ENCODE data around the gene AOAH.

AOAH gene

DNA sequence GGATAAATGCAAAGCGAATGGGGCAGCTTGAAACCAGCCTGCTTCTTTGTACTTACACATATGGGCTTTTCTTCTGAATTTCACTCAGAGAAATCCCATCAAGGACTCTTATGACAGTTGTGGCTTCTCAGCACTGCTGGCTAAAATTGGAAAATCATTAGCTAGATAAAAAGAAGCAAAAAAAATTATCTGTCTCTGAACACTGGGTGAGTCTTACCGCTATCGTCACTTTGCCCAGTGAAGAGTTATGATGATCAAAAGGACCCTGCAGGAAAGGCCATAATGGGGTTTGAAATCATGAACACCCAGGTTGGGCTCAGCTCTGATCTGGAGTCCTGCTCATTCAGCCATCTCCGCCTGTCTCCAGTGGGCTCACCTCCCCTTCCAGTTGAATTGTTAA is 34.3 kb downstream of the AOAH start:
- TF ChIP-seq, protein P1, sequence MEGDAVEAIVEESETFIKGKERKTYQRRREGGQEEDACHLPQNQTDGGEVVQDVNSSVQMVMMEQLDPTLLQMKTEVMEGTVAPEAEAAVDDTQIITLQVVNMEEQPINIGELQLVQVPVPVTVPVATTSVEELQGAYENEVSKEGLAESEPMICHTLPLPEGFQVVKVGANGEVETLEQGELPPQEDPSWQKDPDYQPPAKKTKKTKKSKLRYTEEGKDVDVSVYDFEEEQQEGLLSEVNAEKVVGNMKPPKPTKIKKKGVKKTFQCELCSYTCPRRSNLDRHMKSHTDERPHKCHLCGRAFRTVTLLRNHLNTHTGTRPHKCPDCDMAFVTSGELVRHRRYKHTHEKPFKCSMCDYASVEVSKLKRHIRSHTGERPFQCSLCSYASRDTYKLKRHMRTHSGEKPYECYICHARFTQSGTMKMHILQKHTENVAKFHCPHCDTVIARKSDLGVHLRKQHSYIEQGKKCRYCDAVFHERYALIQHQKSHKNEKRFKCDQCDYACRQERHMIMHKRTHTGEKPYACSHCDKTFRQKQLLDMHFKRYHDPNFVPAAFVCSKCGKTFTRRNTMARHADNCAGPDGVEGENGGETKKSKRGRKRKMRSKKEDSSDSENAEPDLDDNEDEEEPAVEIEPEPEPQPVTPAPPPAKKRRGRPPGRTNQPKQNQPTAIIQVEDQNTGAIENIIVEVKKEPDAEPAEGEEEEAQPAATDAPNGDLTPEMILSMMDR (IDR thresholded peaks at IDR 0.05; ENCODE audit: borderline replicate concordance, control extremely low read depth, extremely low read depth, insufficient read depth, missing control alignments), result no peak
- in situ Hi-C loops (cut with MboI; ENCODE audit: low sequenced_read_pairs, unreplicated experiment), result no loop called here
- no peak for DNase-seq (ENCODE audit: low spot score)

DNA sequence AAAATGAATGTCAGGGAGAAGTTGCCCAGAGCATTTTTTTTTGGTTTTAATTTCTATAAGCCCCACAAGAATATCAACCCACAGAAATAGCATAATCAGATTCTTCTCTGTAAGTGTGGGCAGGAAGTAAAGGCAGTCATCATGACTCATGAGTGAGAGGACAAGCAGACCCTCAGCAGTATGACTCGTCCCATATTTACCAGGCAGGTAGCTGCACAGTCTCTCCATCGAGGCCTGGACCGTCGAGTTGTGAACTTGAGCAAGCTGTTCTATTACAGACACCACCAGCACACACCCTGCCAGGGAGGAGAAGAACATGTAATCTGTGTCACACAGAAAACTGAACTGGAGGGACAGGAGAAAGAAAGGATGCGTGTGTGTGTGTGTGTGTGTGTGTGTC is 37.8 kb downstream of the AOAH start:
- DNase-seq (ENCODE audit: low spot score), result no peak
- in situ Hi-C loops (cut with MboI; ENCODE audit: low sequenced_read_pairs, unreplicated experiment), result no loop called here
- TF ChIP-seq, protein P1 (IDR thresholded peaks at IDR 0.05; ENCODE audit: borderline replicate concordance, control extremely low read depth, extremely low read depth, insufficient read depth, missing control alignments), result no peak

DNA sequence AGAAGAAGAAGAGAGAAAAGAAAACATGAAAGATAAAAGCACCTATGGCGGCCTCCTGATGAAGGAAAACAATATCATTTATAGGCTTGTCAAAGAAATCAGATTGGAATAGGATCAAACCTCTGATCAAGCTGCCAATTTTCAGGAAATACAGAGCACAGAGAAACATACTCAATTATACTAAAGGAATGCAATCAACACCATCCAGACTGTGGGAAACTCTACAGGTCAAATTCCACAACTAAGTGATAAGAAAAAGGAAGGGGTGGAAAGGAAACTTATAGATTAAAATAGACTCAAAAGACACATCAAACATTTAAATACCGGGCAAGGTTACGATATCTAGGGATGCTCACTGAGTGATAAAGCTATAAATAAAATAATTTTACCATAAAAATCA is 39.3 kb downstream of the AOAH start:
- TF ChIP-seq, protein P1 (IDR thresholded peaks at IDR 0.05; ENCODE audit: borderline replicate concordance, control extremely low read depth, extremely low read depth, insufficient read depth, missing control alignments), result no peak
- no peak for DNase-seq (ENCODE audit: low spot score)
- in situ Hi-C loops (cut with MboI; ENCODE audit: low sequenced_read_pairs, unreplicated experiment), result no loop called here

DNA sequence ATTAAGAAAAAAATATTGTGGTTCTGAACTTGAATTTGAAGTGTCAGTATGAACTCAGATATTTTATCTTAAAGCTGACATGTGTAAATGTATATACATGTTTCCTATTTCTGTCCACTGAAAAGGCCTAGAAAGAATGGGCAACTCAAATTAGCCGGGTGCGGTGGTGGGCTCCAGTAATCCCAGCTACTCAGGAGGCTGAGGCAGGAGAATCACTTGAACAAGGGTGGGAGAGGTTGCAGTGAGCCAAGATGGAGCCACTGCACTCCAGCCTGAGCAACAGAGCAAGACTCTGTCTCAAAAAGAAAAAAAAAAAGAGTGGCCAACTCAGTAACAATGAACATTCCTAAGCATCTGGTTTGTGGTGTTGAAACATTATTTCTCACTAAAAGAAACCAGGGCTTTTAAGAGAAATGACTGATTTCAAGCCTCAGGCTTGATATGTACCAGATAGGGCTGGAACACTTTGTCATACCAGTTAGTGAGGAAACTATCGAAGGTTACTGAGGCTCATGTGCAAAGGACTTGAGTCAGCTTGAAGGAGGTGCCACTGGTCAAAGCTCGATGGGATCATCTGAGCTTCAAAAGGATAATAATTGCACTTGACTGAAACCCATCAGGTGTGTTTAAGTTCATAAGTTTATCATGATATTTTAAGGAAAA is 40.5 kb downstream of the AOAH start:
- TF ChIP-seq, protein P1 (IDR thresholded peaks at IDR 0.05; ENCODE audit: borderline replicate concordance, control extremely low read depth, extremely low read depth, insufficient read depth, missing control alignments), result no peak
- DNase-seq (ENCODE audit: low spot score), result no peak
- in situ Hi-C loops (cut with MboI; ENCODE audit: low sequenced_read_pairs, unreplicated experiment), result no loop called here

DNA sequence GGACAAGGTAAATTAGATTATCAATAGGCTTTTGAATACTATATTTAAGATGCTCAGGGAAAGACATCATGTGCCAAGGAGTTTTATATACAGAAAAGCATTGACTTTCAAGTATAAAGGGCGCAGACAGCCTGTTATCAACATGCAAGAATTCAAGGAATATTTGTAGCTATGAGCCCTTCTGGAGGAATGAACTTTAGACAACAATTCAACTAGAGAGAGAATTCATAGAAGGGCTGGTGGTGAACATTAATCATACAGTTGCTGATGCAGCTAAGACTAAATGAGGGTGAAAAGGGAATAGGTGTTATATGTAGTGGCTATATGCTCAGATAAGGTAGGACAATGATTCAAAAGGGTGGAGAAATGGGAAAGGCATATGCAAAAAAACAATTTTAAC is 41.2 kb downstream of the AOAH start:
- TF ChIP-seq, protein P1 (IDR thresholded peaks at IDR 0.05; ENCODE audit: borderline replicate concordance, control extremely low read depth, extremely low read depth, insufficient read depth, missing control alignments), result no peak
- in situ Hi-C loops (cut with MboI; ENCODE audit: low sequenced_read_pairs, unreplicated experiment), result no loop called here
- DNase-seq (ENCODE audit: low spot score), result no peak

DNA sequence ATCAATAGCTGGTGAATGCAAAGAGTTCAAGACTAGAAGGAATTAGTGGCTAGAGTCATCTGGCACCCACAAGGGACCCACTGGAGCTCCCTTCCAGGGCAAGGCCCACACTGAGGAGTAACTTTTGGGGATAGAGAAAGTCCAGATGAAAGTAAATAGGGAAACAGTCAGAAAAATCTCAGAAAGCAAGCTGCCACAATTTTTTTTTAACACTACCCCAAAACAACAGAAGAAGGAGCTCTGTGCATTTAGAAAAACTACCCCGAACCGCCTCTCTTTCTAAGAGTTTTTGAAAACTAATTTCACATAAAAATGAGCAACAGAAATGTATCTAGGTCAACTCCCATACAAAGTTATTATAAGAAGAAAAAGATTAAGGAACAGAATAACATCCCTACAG is 42.2 kb downstream of the AOAH start:
- in situ Hi-C loops (cut with MboI; ENCODE audit: low sequenced_read_pairs, unreplicated experiment), result no loop called here
- DNase-seq (ENCODE audit: low spot score), result no peak
- TF ChIP-seq, protein P1 (IDR thresholded peaks at IDR 0.05; ENCODE audit: borderline replicate concordance, control extremely low read depth, extremely low read depth, insufficient read depth, missing control alignments), result no peak
